ENCODE results near the gene SPATA24.
"Not testable (repeated sequence)": the region's sequence is repeated elsewhere in the genome, so short reads cannot be mapped to it uniquely, and the experiment has no call there.

The SPATA24 gene

GRCh38 chr5:139403787-139404483 is at the start of gene SPATA24:
Gene SPATA24 (minus strand): TSS chr5:139404089. CDS start chr5:139404060, 29 bp downstream.
- peaks cover 8% of the 10 kb centered on the region for H3K36me3 ChIP-seq (ENCODE audit: insufficient read depth, low read length)
- H3K9me3 ChIP-seq (ENCODE audit: low read length): no peaks in the 10 kb centered on the region
- peaks cover 13% of the 10 kb centered on the region for H3K4me1 ChIP-seq (ENCODE audit: insufficient read depth, low read length)
- peak within 1 kb of the TSS; percentile 79 for H2AFZ ChIP-seq (ENCODE audit: low read depth, low read length)
- peak within 1 kb of the TSS; percentile 57 for H3K4me3 ChIP-seq (ENCODE audit: low read length)
- no peaks in the 10 kb centered on the region for H3K27me3 ChIP-seq (ENCODE audit: insufficient read depth, low read length)

DNA sequence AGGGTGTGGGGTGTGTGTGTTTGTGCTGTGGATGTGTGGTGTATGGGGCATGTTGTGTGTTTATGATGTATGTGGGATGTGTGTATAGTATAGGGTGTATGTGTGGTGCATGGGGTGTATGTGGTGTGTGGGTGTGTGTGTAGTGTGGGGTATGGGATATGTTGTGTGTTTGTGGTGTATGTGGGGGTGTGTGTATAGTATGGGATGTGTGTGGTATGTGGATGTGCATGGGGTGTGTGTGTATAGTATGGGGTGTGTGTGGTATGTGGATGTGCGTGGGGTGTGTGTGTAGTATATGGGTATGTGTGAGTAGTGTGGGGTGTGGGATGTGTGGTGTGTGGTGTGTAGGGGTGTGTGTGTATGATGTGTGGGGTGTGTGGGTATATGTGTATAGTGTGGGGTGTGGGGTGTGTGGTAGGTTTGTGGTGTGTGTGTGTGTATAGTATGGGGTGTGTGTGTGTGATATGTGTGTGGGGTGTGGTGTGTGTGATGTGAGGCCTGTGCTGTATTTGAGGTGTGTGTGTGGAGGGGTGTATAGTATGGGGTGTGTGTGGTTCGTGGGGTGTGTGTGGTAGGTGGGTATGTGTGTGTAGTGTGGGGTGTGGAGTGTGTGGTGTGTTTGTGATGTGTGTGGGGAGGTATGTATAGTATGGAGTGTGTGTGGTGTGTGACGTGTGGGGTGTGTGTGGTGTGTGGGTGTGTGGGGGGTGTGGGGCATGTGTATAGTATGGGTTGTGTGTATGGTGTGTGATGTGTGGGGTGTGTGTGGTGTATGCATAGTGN is 48.2 kb upstream of the SPATA24 start:
- H3K27me3 ChIP-seq (ENCODE audit: insufficient read depth, low read length): no peaks in the 10 kb centered on the region
- H3K4me3 ChIP-seq (ENCODE audit: low read length): no peak overlapping the region

GRCh38 chr5:139451176-139451575 is 47.3 kb upstream of the SPATA24 start:
- Histone ChIP-seq H2AFZ (ENCODE audit: low read depth, low read length) (no peak overlapping the region), H3K9me3 (ENCODE audit: low read length) (no peaks in the 10 kb centered on the region), H3K4me3 (ENCODE audit: low read length) (no peak overlapping the region), H3K27me3 (ENCODE audit: insufficient read depth, low read length) (no peaks in the 10 kb centered on the region), H3K36me3 (ENCODE audit: insufficient read depth, low read length) (no peaks in the 10 kb centered on the region), H3K4me1 (ENCODE audit: insufficient read depth, low read length) (no peaks in the 10 kb centered on the region)

More for the DNA sequence above, 48.2 kb upstream of the SPATA24 start:
- no peaks in the 10 kb centered on the region for H3K36me3 ChIP-seq (ENCODE audit: insufficient read depth, low read length)
- no peaks in the 10 kb centered on the region for H3K4me1 ChIP-seq (ENCODE audit: insufficient read depth, low read length)
- no peaks in the 10 kb centered on the region for H3K9me3 ChIP-seq (ENCODE audit: low read length)
- H2AFZ ChIP-seq (ENCODE audit: low read depth, low read length): no peak overlapping the region

DNA sequence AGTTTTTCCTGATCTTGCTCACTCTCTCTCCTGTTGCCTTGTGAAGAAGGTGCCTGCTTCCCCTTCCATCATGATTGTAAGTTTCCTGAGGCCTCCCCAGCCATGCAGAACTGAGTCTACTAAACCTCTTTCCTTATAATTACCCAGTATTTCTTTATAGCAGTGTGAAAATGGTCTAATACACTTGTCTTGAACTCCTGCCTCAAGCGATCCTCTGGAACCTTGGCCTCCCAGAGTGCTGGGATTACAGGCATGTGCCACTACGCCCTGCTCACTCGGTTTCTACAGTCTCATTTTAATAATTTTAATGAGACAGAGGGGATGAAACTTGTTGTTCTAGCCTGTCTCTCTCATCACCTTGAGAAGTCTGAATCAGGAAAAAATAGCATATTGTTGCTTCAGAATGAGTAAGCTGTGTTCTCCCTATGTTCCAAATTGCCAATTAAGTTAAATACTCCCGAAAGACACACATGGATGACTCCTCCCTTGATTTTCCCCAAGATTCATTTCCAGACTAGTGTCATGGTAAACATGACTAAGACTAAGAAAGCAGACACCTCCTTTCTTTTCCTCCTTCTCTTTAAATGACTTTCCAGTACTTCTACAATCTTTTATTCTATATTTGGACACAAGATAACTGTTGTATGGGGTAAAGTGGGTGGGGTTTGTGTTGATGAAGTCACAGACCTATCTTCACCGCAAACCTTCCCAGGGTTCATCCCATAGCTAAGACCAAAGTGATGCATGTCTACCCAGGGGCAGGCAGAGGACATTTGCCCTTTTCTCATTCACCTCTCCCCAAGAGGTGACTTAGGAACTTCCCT is 43.3 kb upstream of the SPATA24 start:
- H3K27me3 ChIP-seq (ENCODE audit: insufficient read depth, low read length): peaks cover 5% of the 10 kb centered on the region
- H3K9me3 ChIP-seq (ENCODE audit: low read length): no peaks in the 10 kb centered on the region
- no peak overlapping the region for H2AFZ ChIP-seq (ENCODE audit: low read depth, low read length)
- no peak overlapping the region for H3K4me3 ChIP-seq (ENCODE audit: low read length)
- H3K36me3 ChIP-seq (ENCODE audit: insufficient read depth, low read length): no peaks in the 10 kb centered on the region
- no peaks in the 10 kb centered on the region for H3K4me1 ChIP-seq (ENCODE audit: insufficient read depth, low read length)

GRCh38 chr5:139445325-139446170 is 41.7 kb upstream of the SPATA24 start:
- Histone ChIP-seq H3K9me3 (ENCODE audit: low read length) (no peaks in the 10 kb centered on the region), H3K27me3 (ENCODE audit: insufficient read depth, low read length) (peaks cover 9% of the 10 kb centered on the region), H3K4me1 (ENCODE audit: insufficient read depth, low read length) (no peaks in the 10 kb centered on the region), H3K36me3 (ENCODE audit: insufficient read depth, low read length) (no peaks in the 10 kb centered on the region), H2AFZ (ENCODE audit: low read depth, low read length) (no peak overlapping the region), H3K4me3 (ENCODE audit: low read length) (no peak overlapping the region)

DNA sequence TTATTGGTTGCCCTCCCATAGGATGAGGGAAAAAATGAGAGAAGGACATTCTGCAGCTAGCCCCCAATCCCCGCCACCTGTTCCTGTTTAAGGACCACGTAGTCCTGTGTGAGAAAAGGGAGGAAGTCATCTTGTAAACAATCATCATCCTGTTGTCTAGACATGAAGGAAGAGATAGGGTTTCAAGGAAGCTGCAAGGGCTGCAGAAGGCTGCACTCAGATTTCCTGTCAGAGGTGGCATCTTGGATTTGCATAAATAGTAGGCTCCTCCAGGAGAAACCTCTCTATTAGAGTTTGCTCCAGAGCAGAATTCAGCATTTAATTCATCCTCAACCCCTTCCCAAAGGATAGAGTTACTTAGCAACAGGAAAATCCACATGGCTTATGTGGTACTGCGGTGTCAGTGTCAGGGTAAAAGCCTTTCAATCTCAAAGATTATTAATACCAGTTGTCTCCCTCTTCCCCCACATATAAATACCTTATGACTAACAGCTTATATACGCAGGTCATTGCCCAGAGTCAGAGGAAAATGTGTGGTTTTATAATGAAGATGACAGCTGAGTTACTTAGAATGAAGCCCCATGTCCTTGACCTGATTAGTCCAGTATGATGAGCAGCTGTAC is 40.1 kb upstream of the SPATA24 start:
- Histone ChIP-seq H3K4me3 (ENCODE audit: low read length) (no peak overlapping the region), H2AFZ (ENCODE audit: low read depth, low read length) (no peak overlapping the region), H3K36me3 (ENCODE audit: insufficient read depth, low read length) (no peaks in the 10 kb centered on the region), H3K27me3 (ENCODE audit: insufficient read depth, low read length) (peaks cover 9% of the 10 kb centered on the region), H3K9me3 (ENCODE audit: low read length) (no peaks in the 10 kb centered on the region), H3K4me1 (ENCODE audit: insufficient read depth, low read length) (peaks cover 6% of the 10 kb centered on the region)

DNA sequence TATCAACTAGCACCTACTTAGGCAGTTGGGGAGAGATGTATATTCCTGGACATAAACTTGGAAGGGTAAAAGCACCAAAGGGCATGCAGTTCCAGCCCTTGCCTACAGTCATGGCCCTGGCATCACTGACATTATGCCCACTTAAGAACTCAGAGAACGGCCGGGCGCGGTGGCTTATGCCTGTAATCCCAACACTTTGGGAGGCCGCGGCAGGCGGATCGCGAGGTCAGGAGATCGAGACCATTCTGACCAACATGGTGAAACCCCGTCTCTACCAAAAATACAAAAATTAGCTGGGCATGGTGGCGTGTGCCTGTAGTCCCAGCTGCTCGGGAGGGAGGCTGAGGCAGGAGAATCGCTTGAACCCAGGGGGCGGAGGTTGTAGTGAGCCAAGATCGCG is 36.5 kb upstream of the SPATA24 start:
- H2AFZ ChIP-seq (ENCODE audit: low read depth, low read length); H3K9me3 ChIP-seq (ENCODE audit: low read length): not testable (repeated sequence)

GRCh38 chr5:139439013-139439903 is 35.4 kb upstream of the SPATA24 start, which contains the start of gene DNAJC18:
Gene DNAJC18 (minus strand): TSS chr5:139439525. CDS start chr5:139439445, 80 bp downstream.
- Histone ChIP-seq H2AFZ (ENCODE audit: low read depth, low read length) (peak within 1 kb of the TSS; percentile 80), H3K4me3 (ENCODE audit: low read length) (peak within 1 kb of the TSS; percentile 74), H3K9me3 (ENCODE audit: low read length) (no peaks in the 10 kb centered on the region), H3K36me3 (ENCODE audit: insufficient read depth, low read length) (peaks cover 10% of the 10 kb centered on the region), H3K27me3 (ENCODE audit: insufficient read depth, low read length) (peaks cover 9% of the 10 kb centered on the region), H3K4me1 (ENCODE audit: insufficient read depth, low read length) (peaks cover 12% of the 10 kb centered on the region)

More for the DNA sequence above, 36.5 kb upstream of the SPATA24 start:
- H3K4me3 ChIP-seq (ENCODE audit: low read length); H3K27me3 ChIP-seq (ENCODE audit: insufficient read depth, low read length); H3K36me3 ChIP-seq (ENCODE audit: insufficient read depth, low read length): not testable (repeated sequence)
- H3K4me1 ChIP-seq (ENCODE audit: insufficient read depth, low read length): peaks cover 12% of the 10 kb centered on the region

GRCh38 chr5:139438707-139439012 is 34.8 kb upstream of the SPATA24 start:
- Histone ChIP-seq H2AFZ (ENCODE audit: low read depth, low read length) (peak overlapping the region; percentile 80), H3K4me3 (ENCODE audit: low read length) (peak overlapping the region; percentile 74), H3K4me1 (ENCODE audit: insufficient read depth, low read length) (peaks cover 12% of the 10 kb centered on the region), H3K9me3 (ENCODE audit: low read length) (no peaks in the 10 kb centered on the region), H3K27me3 (ENCODE audit: insufficient read depth, low read length) (peaks cover 9% of the 10 kb centered on the region), H3K36me3 (ENCODE audit: insufficient read depth, low read length) (peaks cover 13% of the 10 kb centered on the region)

GRCh38 chr5:139435676-139436075 is 31.8 kb upstream of the SPATA24 start:
- Histone ChIP-seq H3K4me1 (ENCODE audit: insufficient read depth, low read length) (peaks cover 12% of the 10 kb centered on the region), H3K27me3 (ENCODE audit: insufficient read depth, low read length) (no peaks in the 10 kb centered on the region), H2AFZ (ENCODE audit: low read depth, low read length) (no peak overlapping the region), H3K4me3 (ENCODE audit: low read length) (no peak overlapping the region), H3K36me3 (ENCODE audit: insufficient read depth, low read length) (peaks cover 25% of the 10 kb centered on the region), H3K9me3 (ENCODE audit: low read length) (no peaks in the 10 kb centered on the region)

DNA sequence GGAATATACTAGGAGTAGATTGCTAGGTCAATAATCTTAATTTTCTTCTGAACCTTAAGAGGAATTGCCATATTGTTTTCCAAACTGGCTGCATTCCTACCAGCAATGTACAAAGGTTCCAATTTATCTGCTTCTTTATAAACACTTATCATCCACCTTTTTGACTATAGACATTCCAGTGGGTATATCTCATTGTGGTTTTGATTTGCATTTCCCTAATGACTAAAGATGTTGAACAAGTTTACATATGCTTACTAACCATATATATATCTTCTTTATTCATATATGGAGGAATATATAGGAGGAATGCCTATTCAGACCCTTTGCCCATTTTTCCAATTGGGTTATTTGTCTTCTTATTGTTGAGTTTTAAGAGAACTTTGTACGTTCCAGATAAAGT is 27.8 kb upstream of the SPATA24 start:
- Histone ChIP-seq H3K36me3 (ENCODE audit: insufficient read depth, low read length) (peaks cover 40% of the 10 kb centered on the region), H3K4me1 (ENCODE audit: insufficient read depth, low read length) (no peaks in the 10 kb centered on the region), H3K9me3 (ENCODE audit: low read length) (no peaks in the 10 kb centered on the region), H3K27me3 (ENCODE audit: insufficient read depth, low read length) (no peaks in the 10 kb centered on the region), H3K4me3 (ENCODE audit: low read length) (no peak overlapping the region), H2AFZ (ENCODE audit: low read depth, low read length) (no peak overlapping the region)
